HL-60 (cell line): ENCODE measurements around the gene PPHLN1.
"Not testable (repeated sequence)": the region's sequence is repeated elsewhere in the genome, so short reads cannot be mapped to it uniquely, and the experiment has no call there.

Experiments
- CTCF ChIP-seq: IDR thresholded peaks from one replicate; pipeline ENCODE4 v1.5.1; 2011; ENCODE audit warnings: low read length, control low read depth, inconsistent platforms; ENCODE audit not compliant: insufficient read depth
- POLR2AphosphoS5 ChIP-seq: IDR thresholded peaks from 2 replicates; pipeline ENCODE4 v1.6.1; 2012; ENCODE audit warnings: low read depth
- REST ChIP-seq: IDR thresholded peaks from 2 replicates; pipeline ENCODE4 v1.6.1; 2012; ENCODE audit warnings: low read depth; ENCODE audit not compliant: insufficient replicate concordance

GRCh38 chr12:42388086-42388485, 62.1 kb downstream of the PPHLN1 start:
- not testable (repeated sequence) for TF ChIP-seq CTCF, POLR2AphosphoS5, REST
